WTC11 (cell line): ENCODE measurements around the gene RNF212. TPM values are rescaled to one million over a fixed set of nuclear protein-coding genes. Genes with fewer than 3 reads are reported as not detected.

ENCODE experiments used
- ATAC-seq: fragments of 200-7000 bp; cut with Tn5 transposase; 2 replicates; pipeline ENCODE4 v1.10.0; 2021; ENCODE audit warnings: mild to moderate bottlenecking, moderate library complexity
- CTCF ChIA-PET: fragments of 300-600 bp; sonication (Branson Sonifier 250); formaldehyde crosslinking; loops from one replicate; lab custom pipeline; 2021; ENCODE audit warnings: antibody characterized with exemption; lab: Charles Lee
- POLR2A ChIA-PET: fragments of 350-600 bp; sonication (Branson Sonifier 250); formaldehyde crosslinking; loops from one replicate; lab custom pipeline; 2021; ENCODE audit warnings: antibody characterized with exemption; lab: Charles Lee
- DNase-seq: peaks from one replicate; pipeline ENCODE4 v3.0.0; 2021; ENCODE audit warnings: low spot score
- H3K27ac Mint-ChIP-seq: 2 replicates; pipeline ENCODE4 v1.8.0; 2021; ENCODE audit warnings: mixed read lengths
- H3K27me3 Mint-ChIP-seq: 2 replicates; pipeline ENCODE4 v1.8.0; 2021; ENCODE audit warnings: low read depth, mild to moderate bottlenecking, moderate library complexity, mixed read lengths
- H3K36me3 Mint-ChIP-seq: 2 replicates; pipeline ENCODE4 v1.8.0; 2021; ENCODE audit warnings: mixed read lengths
- H3K4me1 Mint-ChIP-seq: 2 replicates; pipeline ENCODE4 v1.8.0; 2022; ENCODE audit warnings: mixed read lengths
- H3K4me3 Mint-ChIP-seq: 2 replicates; pipeline ENCODE4 v1.8.0; 2021; ENCODE audit warnings: mild to moderate bottlenecking, moderate library complexity, mixed read lengths
- H3K9me3 Mint-ChIP-seq: 2 replicates; pipeline ENCODE4 v1.8.0; 2021; ENCODE audit warnings: mixed read lengths
- ATF1 ChIP-seq: sonication (generic); formaldehyde crosslinking; IDR thresholded peaks from 2 replicates; pipeline ENCODE4 v1.8.1; 2023; ENCODE audit warnings: mild to moderate bottlenecking, moderate library complexity, missing genetic modification reagents
- CBFB ChIP-seq: sonication (generic); formaldehyde crosslinking; IDR thresholded peaks from 2 replicates; pipeline ENCODE4 v1.8.1; 2022; ENCODE audit warnings: mild to moderate bottlenecking, low read depth, missing genetic modification reagents
- FOXK1 ChIP-seq: sonication (generic); formaldehyde crosslinking; IDR thresholded peaks from 2 replicates; pipeline ENCODE4 v1.8.0; 2022; ENCODE audit warnings: mild to moderate bottlenecking, moderate library complexity, missing genetic modification reagents
- GABPB1 ChIP-seq: sonication (generic); formaldehyde crosslinking; IDR thresholded peaks from 2 replicates; pipeline ENCODE4 v1.8.1; 2023; ENCODE audit warnings: mild to moderate bottlenecking, missing genetic modification reagents
- IRF2 ChIP-seq: sonication (generic); formaldehyde crosslinking; IDR thresholded peaks from 2 replicates; pipeline ENCODE4 v1.8.0; 2022; ENCODE audit warnings: low read depth, missing genetic modification reagents, borderline replicate concordance
- JUN ChIP-seq: sonication (generic); formaldehyde crosslinking; IDR thresholded peaks from 2 replicates; pipeline ENCODE4 v1.8.0; 2023; ENCODE audit warnings: mild to moderate bottlenecking, missing genetic modification reagents
- NFATC4 ChIP-seq: fragments of 250-450 bp; sonication (Bioruptor Pico); IDR thresholded peaks from 2 replicates; pipeline ENCODE4 v1.9.0; 2021; ENCODE audit warnings: mild to moderate bottlenecking
- SMAD4 ChIP-seq: sonication (generic); formaldehyde crosslinking; IDR thresholded peaks from 2 replicates; pipeline ENCODE4 v1.8.0; 2022; ENCODE audit warnings: mild to moderate bottlenecking, missing genetic modification reagents
- ZBTB21 ChIP-seq: sonication (generic); formaldehyde crosslinking; IDR thresholded peaks from 2 replicates; pipeline ENCODE4 v1.8.1; 2023; ENCODE audit warnings: mild to moderate bottlenecking, missing genetic modification reagents, borderline replicate concordance
- ZNF232 ChIP-seq: sonication (generic); formaldehyde crosslinking; IDR thresholded peaks from 2 replicates; pipeline ENCODE4 v1.8.0; 2022; ENCODE audit warnings: mild to moderate bottlenecking, missing genetic modification reagents
- ZNF263 ChIP-seq: sonication (generic); formaldehyde crosslinking; IDR thresholded peaks from 2 replicates; pipeline ENCODE4 v1.8.1; 2022; ENCODE audit warnings: low read depth, mild to moderate bottlenecking, moderate library complexity, missing genetic modification reagents
- ZNF396 ChIP-seq: fragments of 250-450 bp; sonication (Bioruptor Pico); IDR thresholded peaks from 2 replicates; pipeline ENCODE4 v1.8.0; 2021; ENCODE audit warnings: mild to moderate bottlenecking, moderate library complexity, borderline replicate concordance
- total RNA-seq: library from RNA; stranded (reverse); gene quantifications from 3 replicates; pipeline ENCODE4 v1.2.3, GENCODE V29; 2021
- TF ChIP-seq, protein P1 (sequence below): sonication (generic); formaldehyde crosslinking; IDR thresholded peaks from 2 replicates; pipeline ENCODE4 v1.8.1; 2022; ENCODE audit warnings: low read depth, missing genetic modification reagents, borderline replicate concordance
- TF ChIP-seq, protein P2 (sequence below): sonication (generic); formaldehyde crosslinking; IDR thresholded peaks from 2 replicates; pipeline ENCODE4 v1.8.1; 2023; ENCODE audit warnings: mild to moderate bottlenecking, moderate library complexity, missing genetic modification reagents
- TF ChIP-seq, protein P3 (sequence below): sonication (generic); formaldehyde crosslinking; IDR thresholded peaks from 2 replicates; pipeline ENCODE4 v1.8.1; 2022; ENCODE audit warnings: mild to moderate bottlenecking, moderate library complexity, missing genetic modification reagents
- TF ChIP-seq, protein P4 (sequence below): sonication (generic); formaldehyde crosslinking; IDR thresholded peaks from 2 replicates; pipeline ENCODE4 v1.8.0; 2022; ENCODE audit warnings: missing genetic modification reagents
- TF ChIP-seq, protein P5 (sequence below): fragments of 200-600 bp; IDR thresholded peaks from 2 replicates; pipeline ENCODE4 v1.8.0; 2022; ENCODE audit warnings: antibody characterized with exemption
- TF ChIP-seq, protein P6 (sequence below): sonication (generic); formaldehyde crosslinking; IDR thresholded peaks from 2 replicates; pipeline ENCODE4 v1.8.1; 2022; ENCODE audit warnings: low read depth, mild to moderate bottlenecking, moderate library complexity, missing genetic modification reagents, borderline replicate concordance
- TF ChIP-seq, protein P7 (sequence below): fragments of 250-450 bp; sonication (Bioruptor Pico); IDR thresholded peaks from 2 replicates; pipeline ENCODE4 v2.1.2; 2022; ENCODE audit warnings: mild to moderate bottlenecking, moderate library complexity
- TF ChIP-seq, protein P8 (sequence below): sonication (generic); formaldehyde crosslinking; IDR thresholded peaks from 2 replicates; pipeline ENCODE4 v1.8.1; 2023; ENCODE audit warnings: mild to moderate bottlenecking, missing genetic modification reagents

The RNF212 gene
- total RNA-seq, 1 experiment from 2014 or later, result 1.0 TPM

DNA sequence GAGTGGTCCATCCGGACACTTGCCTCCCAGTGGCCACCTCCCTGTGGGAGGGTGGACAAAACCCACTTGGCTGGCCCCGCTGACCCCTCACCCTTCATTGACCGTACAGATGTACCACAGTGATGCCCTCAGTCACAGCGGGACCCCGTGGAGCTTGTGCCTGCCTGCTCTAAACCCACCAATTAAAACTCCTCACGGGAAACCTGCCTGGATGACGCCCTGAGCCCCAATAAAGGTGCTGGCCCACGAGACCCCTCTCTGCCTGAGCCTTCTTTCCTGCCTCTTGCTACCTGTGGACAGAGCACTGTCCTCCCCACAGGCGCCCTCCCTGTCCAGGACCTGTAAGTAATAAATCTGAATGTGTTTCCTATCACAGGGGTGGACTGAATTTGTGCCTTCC lies 32.9 kb downstream of the RNF212 start (continued):
- TF ChIP-seq, protein P1, sequence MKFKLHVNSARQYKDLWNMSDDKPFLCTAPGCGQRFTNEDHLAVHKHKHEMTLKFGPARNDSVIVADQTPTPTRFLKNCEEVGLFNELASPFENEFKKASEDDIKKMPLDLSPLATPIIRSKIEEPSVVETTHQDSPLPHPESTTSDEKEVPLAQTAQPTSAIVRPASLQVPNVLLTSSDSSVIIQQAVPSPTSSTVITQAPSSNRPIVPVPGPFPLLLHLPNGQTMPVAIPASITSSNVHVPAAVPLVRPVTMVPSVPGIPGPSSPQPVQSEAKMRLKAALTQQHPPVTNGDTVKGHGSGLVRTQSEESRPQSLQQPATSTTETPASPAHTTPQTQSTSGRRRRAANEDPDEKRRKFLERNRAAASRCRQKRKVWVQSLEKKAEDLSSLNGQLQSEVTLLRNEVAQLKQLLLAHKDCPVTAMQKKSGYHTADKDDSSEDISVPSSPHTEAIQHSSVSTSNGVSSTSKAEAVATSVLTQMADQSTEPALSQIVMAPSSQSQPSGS (CRISPR knock-in tag), result no peak
- TF ChIP-seq, protein P2, sequence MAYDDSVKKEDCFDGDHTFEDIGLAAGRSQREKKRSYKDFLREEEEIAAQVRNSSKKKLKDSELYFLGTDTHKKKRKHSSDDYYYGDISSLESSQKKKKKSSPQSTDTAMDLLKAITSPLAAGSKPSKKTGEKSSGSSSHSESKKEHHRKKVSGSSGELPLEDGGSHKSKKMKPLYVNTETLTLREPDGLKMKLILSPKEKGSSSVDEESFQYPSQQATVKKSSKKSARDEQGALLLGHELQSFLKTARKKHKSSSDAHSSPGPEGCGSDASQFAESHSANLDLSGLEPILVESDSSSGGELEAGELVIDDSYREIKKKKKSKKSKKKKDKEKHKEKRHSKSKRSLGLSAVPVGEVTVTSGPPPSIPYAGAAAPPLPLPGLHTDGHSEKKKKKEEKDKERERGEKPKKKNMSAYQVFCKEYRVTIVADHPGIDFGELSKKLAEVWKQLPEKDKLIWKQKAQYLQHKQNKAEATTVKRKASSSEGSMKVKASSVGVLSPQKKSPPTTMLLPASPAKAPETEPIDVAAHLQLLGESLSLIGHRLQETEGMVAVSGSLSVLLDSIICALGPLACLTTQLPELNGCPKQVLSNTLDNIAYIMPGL, result no peak
- TF ChIP-seq IRF2 (CRISPR knock-in tag), result no peak
- TF ChIP-seq, protein P3, sequence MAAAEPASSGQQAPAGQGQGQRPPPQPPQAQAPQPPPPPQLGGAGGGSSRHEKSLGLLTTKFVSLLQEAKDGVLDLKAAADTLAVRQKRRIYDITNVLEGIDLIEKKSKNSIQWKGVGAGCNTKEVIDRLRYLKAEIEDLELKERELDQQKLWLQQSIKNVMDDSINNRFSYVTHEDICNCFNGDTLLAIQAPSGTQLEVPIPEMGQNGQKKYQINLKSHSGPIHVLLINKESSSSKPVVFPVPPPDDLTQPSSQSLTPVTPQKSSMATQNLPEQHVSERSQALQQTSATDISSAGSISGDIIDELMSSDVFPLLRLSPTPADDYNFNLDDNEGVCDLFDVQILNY (CRISPR knock-in tag), result no peak
- TF ChIP-seq, all 79 proteins: peak for 0

DNA sequence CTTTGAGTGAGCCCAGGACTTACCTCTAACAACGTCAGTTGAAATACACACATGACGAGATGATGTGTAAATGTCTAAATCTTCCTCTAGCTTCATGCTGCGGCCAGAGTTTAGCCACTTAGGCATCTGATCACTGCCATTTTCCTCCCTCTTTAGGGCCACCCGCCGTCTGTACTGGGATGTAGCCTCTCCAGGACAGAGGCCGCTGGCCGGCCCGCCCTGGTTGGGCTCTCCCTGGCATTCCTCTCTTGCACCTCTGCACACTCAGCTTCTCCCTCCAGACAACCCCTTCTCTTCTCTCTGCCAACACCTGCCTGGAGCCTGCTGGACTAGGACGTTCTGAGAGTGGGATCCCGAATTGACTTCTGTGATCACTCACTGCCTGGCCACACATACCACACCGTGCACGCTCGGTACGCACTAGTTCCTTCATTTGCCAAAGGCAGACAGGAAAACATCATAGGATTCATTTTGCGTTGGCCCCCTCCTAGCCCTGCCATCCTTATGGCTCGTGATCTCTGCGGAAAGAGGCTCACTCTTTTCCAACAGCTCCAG lies 33.6 kb downstream of the RNF212 start:
- H3K27ac Mint-ChIP-seq, result no peak overlapping the region
- H3K27me3 Mint-ChIP-seq, result peaks cover 6% of the 10 kb centered on the region; the same call in 1 of the 2 replicates
- H3K4me3 Mint-ChIP-seq, result no peak overlapping the region
- ATAC-seq (no peak), DNase-seq (no peak)
- no peaks in the 10 kb centered on the region for H3K4me1 Mint-ChIP-seq
- peaks cover 4% of the 10 kb centered on the region; the same call in 1 of the 2 replicates for H3K9me3 Mint-ChIP-seq
- no peaks in the 10 kb centered on the region for H3K36me3 Mint-ChIP-seq
- ChIA-PET CTCF (no interaction called here), POLR2A (no interaction called here)
- TF ChIP-seq CBFB (CRISPR knock-in tag) (no peak), ATF1 (no peak), ZBTB21 (CRISPR knock-in tag) (no peak), SMAD4 (no peak), NFATC4 (CRISPR knock-in tag) (no peak), ZNF232 (CRISPR knock-in tag) (no peak), GABPB1 (CRISPR knock-in tag) (no peak), FOXK1 (CRISPR knock-in tag) (no peak), ZNF396 (no peak), ZNF263 (CRISPR knock-in tag) (no peak), JUN (CRISPR knock-in tag) (no peak)
- TF ChIP-seq, protein P4, sequence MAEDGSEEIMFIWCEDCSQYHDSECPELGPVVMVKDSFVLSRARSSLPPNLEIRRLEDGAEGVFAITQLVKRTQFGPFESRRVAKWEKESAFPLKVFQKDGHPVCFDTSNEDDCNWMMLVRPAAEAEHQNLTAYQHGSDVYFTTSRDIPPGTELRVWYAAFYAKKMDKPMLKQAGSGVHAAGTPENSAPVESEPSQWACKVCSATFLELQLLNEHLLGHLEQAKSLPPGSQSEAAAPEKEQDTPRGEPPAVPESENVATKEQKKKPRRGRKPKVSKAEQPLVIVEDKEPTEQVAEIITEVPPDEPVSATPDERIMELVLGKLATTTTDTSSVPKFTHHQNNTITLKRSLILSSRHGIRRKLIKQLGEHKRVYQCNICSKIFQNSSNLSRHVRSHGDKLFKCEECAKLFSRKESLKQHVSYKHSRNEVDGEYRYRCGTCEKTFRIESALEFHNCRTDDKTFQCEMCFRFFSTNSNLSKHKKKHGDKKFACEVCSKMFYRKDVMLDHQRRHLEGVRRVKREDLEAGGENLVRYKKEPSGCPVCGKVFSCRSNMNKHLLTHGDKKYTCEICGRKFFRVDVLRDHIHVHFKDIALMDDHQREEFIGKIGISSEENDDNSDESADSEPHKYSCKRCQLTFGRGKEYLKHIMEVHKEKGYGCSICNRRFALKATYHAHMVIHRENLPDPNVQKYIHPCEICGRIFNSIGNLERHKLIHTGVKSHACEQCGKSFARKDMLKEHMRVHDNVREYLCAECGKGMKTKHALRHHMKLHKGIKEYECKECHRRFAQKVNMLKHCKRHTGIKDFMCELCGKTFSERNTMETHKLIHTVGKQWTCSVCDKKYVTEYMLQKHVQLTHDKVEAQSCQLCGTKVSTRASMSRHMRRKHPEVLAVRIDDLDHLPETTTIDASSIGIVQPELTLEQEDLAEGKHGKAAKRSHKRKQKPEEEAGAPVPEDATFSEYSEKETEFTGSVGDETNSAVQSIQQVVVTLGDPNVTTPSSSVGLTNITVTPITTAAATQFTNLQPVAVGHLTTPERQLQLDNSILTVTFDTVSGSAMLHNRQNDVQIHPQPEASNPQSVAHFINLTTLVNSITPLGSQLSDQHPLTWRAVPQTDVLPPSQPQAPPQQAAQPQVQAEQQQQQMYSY (CRISPR knock-in tag), result no peak
- TF ChIP-seq, protein P5, sequence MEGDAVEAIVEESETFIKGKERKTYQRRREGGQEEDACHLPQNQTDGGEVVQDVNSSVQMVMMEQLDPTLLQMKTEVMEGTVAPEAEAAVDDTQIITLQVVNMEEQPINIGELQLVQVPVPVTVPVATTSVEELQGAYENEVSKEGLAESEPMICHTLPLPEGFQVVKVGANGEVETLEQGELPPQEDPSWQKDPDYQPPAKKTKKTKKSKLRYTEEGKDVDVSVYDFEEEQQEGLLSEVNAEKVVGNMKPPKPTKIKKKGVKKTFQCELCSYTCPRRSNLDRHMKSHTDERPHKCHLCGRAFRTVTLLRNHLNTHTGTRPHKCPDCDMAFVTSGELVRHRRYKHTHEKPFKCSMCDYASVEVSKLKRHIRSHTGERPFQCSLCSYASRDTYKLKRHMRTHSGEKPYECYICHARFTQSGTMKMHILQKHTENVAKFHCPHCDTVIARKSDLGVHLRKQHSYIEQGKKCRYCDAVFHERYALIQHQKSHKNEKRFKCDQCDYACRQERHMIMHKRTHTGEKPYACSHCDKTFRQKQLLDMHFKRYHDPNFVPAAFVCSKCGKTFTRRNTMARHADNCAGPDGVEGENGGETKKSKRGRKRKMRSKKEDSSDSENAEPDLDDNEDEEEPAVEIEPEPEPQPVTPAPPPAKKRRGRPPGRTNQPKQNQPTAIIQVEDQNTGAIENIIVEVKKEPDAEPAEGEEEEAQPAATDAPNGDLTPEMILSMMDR, result no peak
- TF ChIP-seq, protein P6, sequence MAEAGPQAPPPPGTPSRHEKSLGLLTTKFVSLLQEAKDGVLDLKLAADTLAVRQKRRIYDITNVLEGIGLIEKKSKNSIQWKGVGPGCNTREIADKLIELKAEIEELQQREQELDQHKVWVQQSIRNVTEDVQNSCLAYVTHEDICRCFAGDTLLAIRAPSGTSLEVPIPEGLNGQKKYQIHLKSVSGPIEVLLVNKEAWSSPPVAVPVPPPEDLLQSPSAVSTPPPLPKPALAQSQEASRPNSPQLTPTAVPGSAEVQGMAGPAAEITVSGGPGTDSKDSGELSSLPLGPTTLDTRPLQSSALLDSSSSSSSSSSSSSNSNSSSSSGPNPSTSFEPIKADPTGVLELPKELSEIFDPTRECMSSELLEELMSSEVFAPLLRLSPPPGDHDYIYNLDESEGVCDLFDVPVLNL (CRISPR knock-in tag), result no peak
- TF ChIP-seq, protein P7, sequence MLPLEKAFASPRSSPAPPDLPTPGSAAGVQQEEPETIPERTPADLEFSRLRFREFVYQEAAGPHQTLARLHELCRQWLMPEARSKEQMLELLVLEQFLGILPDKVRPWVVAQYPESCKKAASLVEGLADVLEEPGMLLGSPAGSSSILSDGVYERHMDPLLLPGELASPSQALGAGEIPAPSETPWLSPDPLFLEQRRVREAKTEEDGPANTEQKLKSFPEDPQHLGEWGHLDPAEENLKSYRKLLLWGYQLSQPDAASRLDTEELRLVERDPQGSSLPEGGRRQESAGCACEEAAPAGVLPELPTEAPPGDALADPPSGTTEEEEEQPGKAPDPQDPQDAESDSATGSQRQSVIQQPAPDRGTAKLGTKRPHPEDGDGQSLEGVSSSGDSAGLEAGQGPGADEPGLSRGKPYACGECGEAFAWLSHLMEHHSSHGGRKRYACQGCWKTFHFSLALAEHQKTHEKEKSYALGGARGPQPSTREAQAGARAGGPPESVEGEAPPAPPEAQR (CRISPR knock-in tag), result no peak
- TF ChIP-seq, protein P8, sequence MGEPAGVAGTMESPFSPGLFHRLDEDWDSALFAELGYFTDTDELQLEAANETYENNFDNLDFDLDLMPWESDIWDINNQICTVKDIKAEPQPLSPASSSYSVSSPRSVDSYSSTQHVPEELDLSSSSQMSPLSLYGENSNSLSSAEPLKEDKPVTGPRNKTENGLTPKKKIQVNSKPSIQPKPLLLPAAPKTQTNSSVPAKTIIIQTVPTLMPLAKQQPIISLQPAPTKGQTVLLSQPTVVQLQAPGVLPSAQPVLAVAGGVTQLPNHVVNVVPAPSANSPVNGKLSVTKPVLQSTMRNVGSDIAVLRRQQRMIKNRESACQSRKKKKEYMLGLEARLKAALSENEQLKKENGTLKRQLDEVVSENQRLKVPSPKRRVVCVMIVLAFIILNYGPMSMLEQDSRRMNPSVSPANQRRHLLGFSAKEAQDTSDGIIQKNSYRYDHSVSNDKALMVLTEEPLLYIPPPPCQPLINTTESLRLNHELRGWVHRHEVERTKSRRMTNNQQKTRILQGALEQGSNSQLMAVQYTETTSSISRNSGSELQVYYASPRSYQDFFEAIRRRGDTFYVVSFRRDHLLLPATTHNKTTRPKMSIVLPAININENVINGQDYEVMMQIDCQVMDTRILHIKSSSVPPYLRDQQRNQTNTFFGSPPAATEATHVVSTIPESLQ (CRISPR knock-in tag), result no peak
